Activated CD4-positive, alpha-beta T cell treated with anti-CD3 and anti-CD28 coated beads, Interleukin-2, Interleukin-4, amounts not matched to agents 100 ng/mL and 50 ng/mL, durations not matched to agents 16 hours and 8 hours (primary cell): ENCODE measurements around the gene PPP1R9B.

Source experiments
- DNase-seq: peaks from one replicate; pipeline ENCODE4 v3.0.0-alpha.2; 2020; ENCODE audit warnings: low spot score

The PPP1R9B gene

GRCh38 chr17:50122945-50123344 lies 27.5 kb downstream of the PPP1R9B start:
- no peak for DNase-seq

- DNase-seq = no peak
Measured at GRCh38 chr17:50120475-50121253, 29.8 kb downstream of the PPP1R9B start.

- no peak for DNase-seq
Measured at GRCh38 chr17:50118828-50119218, 31.7 kb downstream of the PPP1R9B start.

GRCh38 chr17:50118076-50118827 lies 32.2 kb downstream of the PPP1R9B start:
- no peak for DNase-seq

- DNase-seq = peak; percentile 42
Measured at GRCh38 chr17:50117202-50118051, 33.0 kb downstream of the PPP1R9B start.

GRCh38 chr17:50115756-50116155 lies 34.7 kb downstream of the PPP1R9B start:
- no peak for DNase-seq

GRCh38 chr17:50114849-50115357 lies 35.6 kb downstream of the PPP1R9B start:
- peak; percentile 69 for DNase-seq

GRCh38 chr17:50114401-50114800 lies 36.1 kb downstream of the PPP1R9B start:
- no peak for DNase-seq

GRCh38 chr17:50113624-50114320 lies 36.7 kb downstream of the PPP1R9B start:
- no peak for DNase-seq

- DNase-seq = no peak
Measured at GRCh38 chr17:50112694-50113093, 37.8 kb downstream of the PPP1R9B start.

- no peak for DNase-seq
Measured at GRCh38 chr17:50111673-50112655, 38.5 kb downstream of the PPP1R9B start.

GRCh38 chr17:50110591-50111349 lies 39.7 kb downstream of the PPP1R9B start:
- no peak for DNase-seq

- DNase-seq = no peak
Measured at GRCh38 chr17:50109785-50110184, 40.7 kb downstream of the PPP1R9B start.

GRCh38 chr17:50109207-50109606 lies 41.3 kb downstream of the PPP1R9B start:
- DNase-seq = no peak

- DNase-seq = no peak
Measured at GRCh38 chr17:50108556-50108955, 41.9 kb downstream of the PPP1R9B start.

GRCh38 chr17:50107790-50108414 lies 42.6 kb downstream of the PPP1R9B start:
- no peak for DNase-seq

GRCh38 chr17:50106393-50107131 lies 43.9 kb downstream of the PPP1R9B start:
- no peak for DNase-seq

- DNase-seq = no peak
Measured at GRCh38 chr17:50105811-50106210, 44.7 kb downstream of the PPP1R9B start.
